Transverse colon (tissue), 4 donors: ENCODE results near the gene GRIP1. TPM values are rescaled to one million over a fixed set of nuclear protein-coding genes. Genes with fewer than 3 reads are reported as not detected.

Source experiments
- DNase-seq: peaks from one replicate; pipeline ENCODE4 v3.0.0-alpha.2; 2019
- H3K27ac ChIP-seq, 4 donors: fragments of 200-600 bp; sonication (generic); 2 replicates each; pipeline ENCODE4 v1.5.1; 2016 to 2018; ENCODE audit warnings: inconsistent platforms in 4 of 4
- H3K27me3 ChIP-seq: fragments of 200-600 bp; sonication (generic); 2 replicates; pipeline ENCODE4 v1.5.1; 2017; ENCODE audit warnings: inconsistent platforms
- H3K36me3 ChIP-seq, 4 donors: fragments of 200-600 bp; sonication (generic); 2 replicates each; pipeline ENCODE4 v1.5.1; 2017 to 2019; ENCODE audit warnings: inconsistent platforms in 4 of 4
- H3K4me1 ChIP-seq, 4 donors: fragments of 200-600 bp; sonication (generic); 2 replicates each; pipeline ENCODE4 v1.5.1; 2017 to 2020; ENCODE audit warnings: inconsistent platforms in 4 of 4
- H3K4me3 ChIP-seq, 4 donors: fragments of 200-600 bp; sonication (generic); 1 replicate in 1 of 4; 2 replicates in 3 of 4; pipeline versions ENCODE4 v1.5.1 to v1.6.1; 2017 to 2019; ENCODE audit warnings: inconsistent platforms in 4 of 4
- H3K9me3 ChIP-seq, 2 donors: fragments of 200-600 bp; sonication (generic); 2 replicates each; pipeline ENCODE4 v1.5.1; 2017 to 2019; ENCODE audit warnings: inconsistent platforms in 2 of 2
- EP300 ChIP-seq: sonication (generic); formaldehyde crosslinking; IDR thresholded peaks from one replicate; pipeline ENCODE4 v1.6.1; 2017; ENCODE audit warnings: antibody characterized with exemption, low read depth
- POLR2A ChIP-seq: fragments of 450-650 bp; IDR thresholded peaks from one replicate; pipeline ENCODE4 v1.6.1; 2016; ENCODE audit warnings: antibody characterized with exemption, mild to moderate bottlenecking, moderate library complexity
- POLR2AphosphoS5 ChIP-seq, 3 donors: sonication (generic); formaldehyde crosslinking; IDR thresholded peaks; one replicate each; pipeline ENCODE4 v1.6.1; 2016; ENCODE audit warnings: antibody characterized with exemption in 3 of 3
- WGBS, 2 donors: methylation state at CpG; one replicate each; pipeline ENCODE4 v1.1.5; 2018; ENCODE audit warnings: low coverage in 1 of 2; 5-methylcytosine and 5-hydroxymethylcytosine counted together
- in situ Hi-C, 4 donors: fragments of 200-750 bp; cut with MboI; loops; one replicate each; pipeline versions ENCODE4 v1.15.0 to v1.15.1; 2017; ENCODE audit warnings: low sequenced_read_pairs in 3 of 4, low pct_ligation_motif_present in 1 of 4, low pct_unique_long_range_greater_than_20kb in 1 of 4
- intact Hi-C: fragments of 100-400 bp; cut with DNase I; formaldehyde crosslinking; loops from one replicate; pipeline ENCODE4 v1.15.1; 2023; ENCODE audit warnings: low total_unique reads
- total RNA-seq, 4 donors: library from RNA; depleted of rRNA; stranded (reverse); fragments of >200 nt; gene quantifications; one replicate each; pipeline ENCODE4 v1.1.0, GENCODE V29; 2016
- TF ChIP-seq, protein P1 (sequence below), 5 experiments: fragments of 200-600 bp in 3 of 5; fragments of 450-650 bp in 2 of 5; sonication (generic) in 3 of 5; IDR thresholded peaks; 1 replicate in 2 of 5; 2 replicates in 3 of 5; pipeline ENCODE4 v1.5.1; 2016 to 2017; ENCODE audit warnings: antibody characterized with exemption in 5 of 5, inconsistent platforms in 3 of 5, mild to moderate bottlenecking in 2 of 5, moderate library complexity in 1 of 5

Gene GRIP1
- total RNA-seq, 4 donors from 2014 or later = 4.4 to 9.0 (median 8.2) TPM

GRCh38 chr12:66352899-66353298 lies 326.0 kb downstream of the GRIP1 start:
- TF ChIP-seq, protein P1, sequence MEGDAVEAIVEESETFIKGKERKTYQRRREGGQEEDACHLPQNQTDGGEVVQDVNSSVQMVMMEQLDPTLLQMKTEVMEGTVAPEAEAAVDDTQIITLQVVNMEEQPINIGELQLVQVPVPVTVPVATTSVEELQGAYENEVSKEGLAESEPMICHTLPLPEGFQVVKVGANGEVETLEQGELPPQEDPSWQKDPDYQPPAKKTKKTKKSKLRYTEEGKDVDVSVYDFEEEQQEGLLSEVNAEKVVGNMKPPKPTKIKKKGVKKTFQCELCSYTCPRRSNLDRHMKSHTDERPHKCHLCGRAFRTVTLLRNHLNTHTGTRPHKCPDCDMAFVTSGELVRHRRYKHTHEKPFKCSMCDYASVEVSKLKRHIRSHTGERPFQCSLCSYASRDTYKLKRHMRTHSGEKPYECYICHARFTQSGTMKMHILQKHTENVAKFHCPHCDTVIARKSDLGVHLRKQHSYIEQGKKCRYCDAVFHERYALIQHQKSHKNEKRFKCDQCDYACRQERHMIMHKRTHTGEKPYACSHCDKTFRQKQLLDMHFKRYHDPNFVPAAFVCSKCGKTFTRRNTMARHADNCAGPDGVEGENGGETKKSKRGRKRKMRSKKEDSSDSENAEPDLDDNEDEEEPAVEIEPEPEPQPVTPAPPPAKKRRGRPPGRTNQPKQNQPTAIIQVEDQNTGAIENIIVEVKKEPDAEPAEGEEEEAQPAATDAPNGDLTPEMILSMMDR (IDR thresholded peaks at IDR 0.05) = no peak
- TF ChIP-seq EP300 (no peak), POLR2AphosphoS5 (IDR thresholded peaks at IDR 0.05) (no peak), POLR2A (no peak)
- no peaks in the 10 kb centered on the region for H3K4me1 ChIP-seq
- WGBS, 2 donors = 95 to 100% methylated on average over 2 to 8 of the region's 8 CpGs

GRCh38 chr12:66352197-66352596 lies 326.7 kb downstream of the GRIP1 start:
- Histone ChIP-seq H3K27me3 (no peaks in the 10 kb centered on the region), H3K9me3 (no peaks in the 10 kb centered on the region), H3K36me3 (no peaks in the 10 kb centered on the region), H3K27ac (no peak overlapping the region), H3K4me3 (no peak overlapping the region), H3K4me1 (no peaks in the 10 kb centered on the region)
- in situ Hi-C loops (no loop called here), intact Hi-C loops (no loop called here)
- TF ChIP-seq, protein P1 (IDR thresholded peaks at IDR 0.05) = peak in 4 of 5 experiments; percentile 13 to 16 (median 14)
- TF ChIP-seq EP300 = no peak
- WGBS, 2 donors = 79% methylated on average over 9 of the region's 9 CpGs; no CpG with 5 or more reads in 1 of the 2 donors
- DNase-seq = no peak

More at GRCh38 chr12:66352899-66353298, 326.0 kb downstream of the GRIP1 start:
- Histone ChIP-seq H3K27me3 (no peaks in the 10 kb centered on the region), H3K36me3 (no peaks in the 10 kb centered on the region), H3K27ac (no peak overlapping the region), H3K9me3 (no peaks in the 10 kb centered on the region), H3K4me3 (no peak overlapping the region)
- in situ Hi-C loops = no loop called here
- intact Hi-C loops = no loop called here
- no peak for DNase-seq

DNA sequence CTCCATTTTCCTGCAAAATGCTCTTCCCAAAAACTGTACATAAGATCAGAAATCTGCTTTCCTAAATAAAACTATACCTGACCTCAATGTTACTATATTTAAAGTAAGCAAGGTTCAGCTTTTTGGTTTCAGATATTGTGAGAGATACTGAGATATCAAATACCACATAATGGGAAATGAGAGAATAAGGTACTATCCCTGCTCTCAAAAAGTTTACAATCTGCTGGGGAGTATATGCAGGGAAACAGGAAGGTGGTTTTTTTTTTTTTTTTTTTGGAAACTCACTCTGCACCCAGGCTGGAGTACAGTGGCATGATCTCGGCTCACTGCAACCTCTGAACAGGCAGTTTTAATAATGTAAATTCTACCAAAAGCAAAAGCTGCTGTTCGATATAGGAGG lies 327.6 kb downstream of the GRIP1 start:
- intact Hi-C loops (no loop called here), in situ Hi-C loops (no loop called here)
- Histone ChIP-seq H3K9me3 (no peaks in the 10 kb centered on the region), H3K4me3 (no peak overlapping the region), H3K27me3 (no peaks in the 10 kb centered on the region), H3K36me3 (no peaks in the 10 kb centered on the region), H3K4me1 (no peaks in the 10 kb centered on the region), H3K27ac (no peak overlapping the region)
- DNase-seq = no peak
- TF ChIP-seq EP300 (no peak), POLR2AphosphoS5 (IDR thresholded peaks at IDR 0.05) (no peak)
- 80 to 100% methylated on average over 2 of the region's 2 CpGs for WGBS, 2 donors

DNA sequence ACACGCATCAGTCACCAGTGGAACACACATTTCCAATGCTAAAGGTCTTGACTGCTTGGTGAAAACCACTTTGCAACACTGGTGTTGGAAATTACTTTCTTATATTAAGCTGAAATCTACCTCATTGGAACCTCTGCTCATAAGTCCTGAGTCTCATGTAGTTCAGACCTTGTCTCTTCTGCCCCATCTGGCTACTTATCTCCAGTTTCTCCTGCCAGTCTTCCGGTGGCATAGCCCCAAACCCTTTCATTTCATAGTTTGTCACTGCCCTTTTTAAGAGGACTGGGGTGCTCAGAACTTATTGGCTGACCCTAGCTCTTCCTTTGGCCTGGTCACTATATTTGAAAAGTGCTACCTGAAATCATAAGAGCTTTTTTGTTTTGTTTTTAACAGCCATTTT lies 332.9 kb downstream of the GRIP1 start:
- DNase-seq = no peak
- intact Hi-C loops (no loop called here), in situ Hi-C loops (no loop called here)
- Histone ChIP-seq H3K27me3 (no peaks in the 10 kb centered on the region), H3K4me1 (no peaks in the 10 kb centered on the region), H3K36me3 (peaks cover 0 to 12% (median 3%) of the 10 kb centered on the region in 4 donors), H3K4me3 (no peak overlapping the region), H3K9me3 (peaks cover 0 to 4% of the 10 kb centered on the region in 2 donors), H3K27ac (no peak overlapping the region)
- TF ChIP-seq POLR2A (no peak), EP300 (no peak), POLR2AphosphoS5 (IDR thresholded peaks at IDR 0.05) (no peak)
- TF ChIP-seq, protein P1 (IDR thresholded peaks at IDR 0.05) = no peak
- WGBS, 2 donors = 98 to 100% methylated on average over 2 of the region's 2 CpGs

DNA sequence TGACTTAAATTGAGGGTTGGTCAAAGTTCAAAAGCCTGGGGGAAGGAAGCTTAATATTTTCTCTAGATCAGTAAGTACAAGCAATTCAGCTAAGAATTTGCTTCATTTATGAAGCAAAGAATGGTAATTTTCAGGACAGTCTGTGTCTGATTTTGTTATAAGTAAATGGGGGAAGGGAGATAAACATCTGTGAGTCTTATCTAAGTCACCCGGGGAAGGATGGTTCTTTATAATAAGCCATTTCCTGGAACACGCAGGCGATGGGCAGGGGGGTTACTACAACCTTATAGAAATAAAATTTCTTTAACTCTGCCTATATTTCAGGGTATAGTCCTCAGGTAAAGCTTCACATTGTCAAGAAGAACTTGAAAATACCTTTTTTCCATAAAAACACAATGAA lies 333.7 kb downstream of the GRIP1 start:
- no peak for TF ChIP-seq EP300
- TF ChIP-seq, protein P1 (IDR thresholded peaks at IDR 0.05) = no peak
- TF ChIP-seq POLR2A = no peak
- TF ChIP-seq POLR2AphosphoS5 (IDR thresholded peaks at IDR 0.05) = no peak
- 78 to 79% methylated on average over 3 of the region's 3 CpGs for WGBS, 2 donors
- in situ Hi-C loops (no loop called here), intact Hi-C loops (no loop called here)
- peaks cover 0 to 15% (median 3%) of the 10 kb centered on the region in 4 donors for H3K36me3 ChIP-seq
- peaks cover 0 to 4% of the 10 kb centered on the region in 2 donors for H3K9me3 ChIP-seq
- no peak overlapping the region for H3K4me3 ChIP-seq
- no peak overlapping the region for H3K27ac ChIP-seq
- DNase-seq = no peak
- no peaks in the 10 kb centered on the region for H3K27me3 ChIP-seq
- no peaks in the 10 kb centered on the region for H3K4me1 ChIP-seq
